HG02840 (cell line): ENCODE measurements around the gene STUB1.

Experiments used
- ATAC-seq: cut with Tn5 transposase; IDR thresholded peaks from one replicate; pipeline ENCODE4 v1.9.1; 2021; ENCODE audit warnings: mild to moderate bottlenecking, moderate library complexity, moderate number of reproducible peaks; ENCODE audit not compliant: unreplicated experiment, low FRiP score

STUB1 gene

DNA sequence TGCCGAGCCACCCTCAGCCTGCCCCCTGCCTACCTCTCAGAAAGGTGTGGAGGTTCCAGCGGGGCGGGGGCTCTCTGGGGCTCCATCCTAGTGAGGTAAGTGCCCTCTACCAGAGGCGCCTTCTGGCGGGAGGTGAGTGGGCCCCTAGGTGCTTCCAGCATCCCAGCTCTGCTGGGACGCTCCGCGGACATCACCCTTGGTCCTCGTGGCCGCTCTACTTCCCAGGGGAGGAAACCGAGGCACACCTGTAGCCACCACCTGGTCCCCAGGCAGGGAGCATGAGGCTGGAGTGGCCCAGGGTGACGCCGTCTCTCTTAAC, 37.2 kb upstream of the STUB1 start:
- no peak for ATAC-seq

DNA sequence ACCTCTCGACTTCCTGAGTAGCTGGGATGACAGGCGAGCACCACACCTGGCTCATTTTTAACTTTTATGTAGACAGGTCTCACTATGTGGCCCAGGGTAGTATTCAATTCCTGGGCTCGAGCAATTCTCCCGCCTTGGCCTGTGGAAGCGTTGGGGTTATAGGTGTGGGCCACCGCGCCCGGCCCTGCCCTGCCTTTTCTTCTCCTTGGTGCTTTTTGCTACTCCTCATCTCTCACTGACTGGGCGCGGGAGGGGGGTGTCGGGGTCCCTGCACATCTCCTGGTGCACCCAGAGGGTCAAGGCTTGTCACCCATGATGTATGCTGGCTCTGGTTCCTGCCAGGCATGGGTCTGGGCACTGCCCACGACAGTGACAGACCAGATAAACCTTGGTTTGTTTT, 35.7 kb upstream of the STUB1 start:
- no peak for ATAC-seq

DNA sequence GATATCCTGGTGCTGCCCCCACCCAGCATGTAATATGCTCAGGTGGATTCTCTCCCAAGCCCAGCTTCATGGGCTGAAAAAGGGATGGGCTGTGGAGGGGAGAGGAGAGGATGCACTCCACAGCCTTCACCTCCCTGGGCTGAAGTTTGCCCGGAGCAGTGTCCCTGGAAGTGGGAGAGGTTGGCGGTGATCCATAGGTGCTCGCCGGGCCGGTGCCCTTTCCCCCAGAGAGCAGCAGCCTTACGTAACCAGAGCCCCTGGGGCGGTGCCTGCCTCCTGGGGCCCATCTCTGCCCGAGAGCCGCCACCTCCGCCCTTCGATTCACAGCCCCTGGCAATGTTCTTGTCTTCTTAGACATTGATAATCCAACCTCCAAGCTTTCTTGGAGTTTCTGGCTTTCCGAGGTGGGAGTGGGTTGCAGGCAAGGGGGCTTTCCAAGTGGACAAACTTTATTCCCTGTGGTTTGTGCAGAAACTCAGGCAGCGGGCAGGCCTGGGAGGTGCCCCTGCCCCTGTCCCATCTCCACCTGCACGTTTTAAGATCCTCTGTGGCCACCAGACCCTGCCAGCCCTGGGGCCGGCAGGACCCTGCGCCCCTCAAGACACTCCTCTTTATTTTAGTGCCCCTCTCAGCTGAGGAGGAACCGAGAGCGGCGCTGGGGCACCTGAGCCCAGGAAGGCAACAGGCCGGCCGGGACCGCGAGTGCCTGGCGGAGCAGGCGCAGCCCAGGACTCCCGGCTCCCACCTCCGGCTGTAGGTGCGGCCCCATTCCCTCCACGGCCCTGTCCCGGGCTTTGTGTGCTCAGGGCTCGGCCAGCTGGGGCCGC, 34.1 kb upstream of the STUB1 start:
- no peak for ATAC-seq

DNA sequence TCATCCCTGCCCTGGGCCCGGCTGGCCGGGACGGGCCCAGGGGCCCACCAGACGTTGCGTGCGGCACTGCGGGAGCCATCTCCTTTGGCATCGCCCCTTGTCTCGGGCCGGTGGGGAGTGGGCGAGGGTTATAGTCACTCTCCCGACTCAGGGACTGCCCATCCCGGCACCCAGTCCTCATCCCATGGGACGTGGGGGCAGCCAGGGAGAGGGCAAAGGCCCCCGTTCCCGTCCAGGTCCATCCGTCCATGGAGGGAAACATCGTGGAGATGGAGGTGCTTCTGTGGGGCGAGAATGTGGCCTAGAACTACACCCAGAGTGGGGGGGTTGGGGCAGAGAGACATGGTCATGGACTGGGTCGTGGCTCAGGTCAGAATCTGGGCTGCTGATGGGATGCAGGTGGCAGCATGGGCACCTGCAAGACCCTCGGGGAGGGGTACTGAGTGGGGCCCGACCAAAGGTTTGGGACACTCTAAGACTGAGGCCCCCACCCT, 33.5 kb upstream of the STUB1 start:
- no peak for ATAC-seq

DNA sequence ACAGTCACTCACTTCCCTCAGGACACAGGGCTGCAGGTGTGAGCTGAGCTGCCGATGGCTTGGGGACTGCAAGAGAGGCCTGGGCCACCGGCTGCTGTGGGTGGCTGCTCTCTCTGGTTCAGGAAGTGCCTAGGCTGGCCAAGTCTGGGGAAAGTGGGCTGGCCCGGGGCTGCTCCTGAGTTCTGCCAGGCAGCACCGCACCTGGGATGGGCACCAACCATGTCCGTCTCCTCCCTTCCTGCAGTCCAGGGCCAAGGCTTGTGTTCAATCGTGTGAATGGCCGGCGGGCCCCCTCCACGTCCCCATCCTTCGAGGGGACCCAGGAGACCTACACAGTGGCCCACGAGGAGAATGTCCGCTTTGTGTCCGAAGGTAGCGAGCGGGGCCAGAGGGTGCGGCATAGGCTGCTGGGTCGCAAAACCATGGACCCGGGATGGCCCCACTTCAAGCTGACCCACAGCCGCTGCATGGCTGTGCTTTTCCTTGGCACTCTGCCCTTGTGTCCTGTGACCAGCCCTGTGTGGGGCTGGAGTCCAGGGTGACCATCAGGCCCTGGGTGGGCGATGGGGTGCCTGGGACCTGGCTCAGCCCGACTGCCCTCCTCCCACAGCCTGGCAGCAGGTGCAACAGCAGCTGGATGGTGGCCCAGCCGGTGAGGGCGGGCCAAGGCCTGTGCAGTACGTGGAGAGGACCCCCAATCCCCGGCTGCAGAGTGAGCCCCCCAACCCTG, 32.9 kb upstream of the STUB1 start:
- ATAC-seq = no peak

DNA sequence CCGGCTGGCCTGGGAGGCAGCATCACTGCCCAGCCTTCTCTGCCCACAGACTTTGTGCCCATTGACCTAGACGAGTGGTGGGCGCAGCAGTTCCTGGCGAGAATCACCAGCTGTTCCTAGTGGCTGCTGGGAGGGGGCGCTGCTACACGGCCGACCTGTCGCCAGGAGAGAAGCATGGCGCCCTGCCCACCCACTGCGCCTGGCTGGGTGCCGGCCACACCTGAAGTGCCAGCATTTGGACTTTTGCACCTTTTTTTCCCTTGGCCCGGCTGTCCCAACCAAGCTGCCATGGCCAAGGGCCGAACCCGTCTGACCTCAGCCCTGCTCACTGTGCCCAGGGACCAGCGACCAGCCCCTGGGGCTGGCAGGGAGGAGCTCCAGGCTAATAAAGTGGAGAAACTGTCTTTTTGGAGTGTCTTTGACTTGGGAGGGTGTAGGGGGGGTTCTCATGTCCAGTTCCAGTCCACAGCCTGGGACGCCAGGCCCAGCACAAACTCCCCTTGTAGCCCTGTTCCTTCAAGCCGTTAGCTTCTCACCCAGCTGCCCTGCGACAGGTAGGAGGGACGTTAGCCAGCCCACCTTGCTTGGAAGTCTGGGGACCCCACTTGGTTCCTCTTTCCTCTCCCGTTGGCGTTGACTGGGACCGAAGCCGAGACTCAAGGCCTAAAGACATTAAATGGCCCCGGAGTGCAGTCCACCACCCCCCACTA, 32.0 kb upstream of the STUB1 start:
- ATAC-seq = no peak

DNA sequence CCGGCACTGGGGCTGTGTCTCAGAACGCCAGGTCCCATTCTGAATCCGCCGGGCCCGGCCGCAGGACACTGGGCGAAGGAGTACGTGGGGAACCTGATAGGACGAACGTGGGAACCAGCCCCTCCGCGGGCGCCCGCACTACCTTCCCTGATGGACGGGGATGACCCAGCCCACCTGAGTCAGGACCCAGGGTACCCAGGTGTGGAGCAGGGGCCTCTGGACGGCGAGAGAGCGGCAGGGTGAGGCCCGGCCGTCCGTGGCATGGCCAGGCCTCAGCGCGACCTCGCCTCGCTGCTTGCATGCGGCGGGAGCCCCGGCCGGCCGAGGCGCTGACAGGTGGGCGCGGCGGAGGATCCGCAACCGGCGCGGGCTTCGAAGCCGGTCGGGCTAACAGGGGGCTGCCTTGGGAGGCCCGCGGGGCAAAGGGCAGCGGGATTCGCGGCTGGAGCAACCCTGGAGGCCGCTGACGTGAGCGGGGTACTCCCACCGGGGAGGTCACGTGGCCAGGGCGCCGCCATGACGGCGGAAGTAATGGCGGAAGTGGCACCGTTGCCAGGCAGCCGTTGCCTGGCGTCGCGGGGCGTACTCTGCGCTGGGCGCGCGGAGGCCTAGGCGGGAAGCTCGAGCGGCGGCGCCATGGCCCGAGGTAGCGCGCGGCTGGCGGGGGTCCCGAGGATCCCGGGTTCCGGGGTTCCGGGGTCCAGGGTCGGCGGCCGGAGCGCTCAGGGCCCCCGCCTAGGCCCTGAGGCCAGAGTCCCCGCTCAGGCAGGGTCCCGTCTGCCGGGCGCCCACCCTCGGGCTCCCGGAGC, 31.2 kb upstream of the STUB1 start, which contains the start of gene WDR90:
TSS of gene WDR90 (plus strand) at position 585 of the 809 bp plus-strand sequence. CDS start at position 637, 52 bp downstream.
- ATAC-seq = peak; percentile 72

DNA sequence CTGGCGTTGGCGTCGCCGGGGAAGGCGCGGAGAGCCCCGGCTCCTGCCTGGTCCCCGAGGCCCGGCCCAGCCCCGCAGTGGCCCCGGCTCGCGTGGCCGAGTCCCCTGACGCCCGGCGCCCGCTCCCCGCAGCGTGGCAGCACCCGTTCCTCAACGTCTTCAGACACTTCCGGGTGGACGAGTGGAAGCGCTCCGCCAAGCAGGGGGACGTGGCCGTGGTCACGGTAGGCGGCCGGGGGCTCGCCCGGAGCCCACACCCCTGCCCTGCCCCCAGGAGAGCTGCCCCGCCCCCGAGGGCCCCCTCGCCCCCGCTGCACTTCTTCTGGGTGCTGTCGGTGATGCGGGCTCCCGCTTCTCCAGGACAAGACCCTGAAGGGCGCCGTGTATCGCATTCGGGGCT, 30.6 kb upstream of the STUB1 start:
- no peak for ATAC-seq

DNA sequence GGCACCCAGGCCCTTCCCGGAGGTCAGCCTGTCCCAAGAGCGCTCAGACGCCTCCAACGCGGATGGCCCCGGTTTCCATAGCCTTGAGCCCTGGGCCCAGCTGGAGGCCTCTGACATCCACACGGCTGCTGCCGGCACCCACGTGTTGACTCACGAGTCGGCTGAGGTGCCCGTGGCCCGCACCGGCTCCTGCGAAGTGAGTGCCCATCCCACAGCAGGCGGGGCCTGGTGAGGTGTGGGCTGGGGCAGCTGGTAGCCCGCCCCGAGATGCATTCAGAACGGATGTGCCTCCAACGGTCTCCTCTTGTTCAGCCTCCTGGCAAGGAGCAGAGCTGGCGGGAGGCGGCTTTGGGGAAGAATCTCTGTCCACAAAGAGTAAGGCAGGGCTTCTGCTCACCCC, 28.4 kb upstream of the STUB1 start:
- ATAC-seq = no peak

DNA sequence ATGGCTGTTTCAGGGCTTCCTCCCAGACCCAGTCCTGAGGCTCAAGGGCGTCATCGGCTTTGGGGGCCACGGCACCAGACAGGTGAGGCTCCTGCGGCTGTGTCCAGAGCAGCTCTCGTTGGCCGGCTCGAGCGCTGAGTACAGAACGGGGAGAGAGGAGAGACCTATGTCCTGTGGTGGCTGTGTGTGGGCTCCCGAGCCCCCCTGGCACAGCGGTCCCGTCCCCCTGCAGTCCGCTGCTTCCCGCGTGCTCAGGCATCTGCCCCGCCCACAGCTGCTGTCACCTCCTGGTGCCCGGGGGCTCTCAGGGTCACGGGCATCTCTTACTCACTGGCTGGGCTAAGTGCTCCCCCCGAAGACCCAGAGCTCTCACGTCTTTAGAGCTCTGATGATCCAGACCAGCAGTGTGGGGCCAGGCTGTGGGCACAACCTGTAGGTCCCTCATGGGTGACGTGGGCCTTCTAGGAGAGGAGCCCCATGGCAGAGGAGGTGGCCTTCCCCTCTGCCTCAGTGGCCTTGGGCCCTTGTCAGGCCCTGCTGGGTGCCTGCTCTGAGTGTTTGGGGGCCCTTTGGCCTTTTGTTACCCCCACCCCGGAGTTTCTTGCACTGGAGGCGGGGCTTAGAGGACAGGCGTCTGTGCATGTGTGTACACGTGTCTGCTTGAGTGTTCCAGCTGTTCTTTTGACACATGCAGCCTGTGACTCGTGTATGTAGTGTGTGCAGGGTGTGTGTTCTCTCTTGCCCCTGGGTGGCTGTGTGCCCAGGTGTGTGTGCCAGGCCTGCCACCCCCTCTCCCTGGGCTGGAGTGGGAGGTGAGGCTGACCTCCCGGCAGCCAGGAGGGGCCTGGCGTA, 27.5 kb upstream of the STUB1 start:
- ATAC-seq = no peak

DNA sequence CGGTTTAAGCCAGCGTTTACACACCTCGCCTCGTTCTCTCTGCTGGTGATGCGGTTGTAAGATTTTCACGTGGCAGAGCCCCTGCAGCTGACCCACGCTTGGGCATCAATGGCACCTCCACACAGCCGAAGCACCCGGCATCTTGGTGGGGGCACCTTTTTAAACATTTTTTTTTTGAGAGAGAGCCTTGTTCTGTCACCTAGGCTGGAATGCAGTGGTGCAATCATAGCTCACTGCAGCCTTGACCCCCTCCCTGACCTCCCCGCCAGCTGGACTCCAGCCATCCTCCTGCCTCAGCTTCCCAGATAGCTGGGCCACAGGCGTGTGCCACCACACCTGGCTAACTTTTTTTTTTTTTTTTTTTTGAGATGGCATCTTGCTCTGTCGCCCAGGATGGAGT, 26.2 kb upstream of the STUB1 start:
- ATAC-seq = no peak

DNA sequence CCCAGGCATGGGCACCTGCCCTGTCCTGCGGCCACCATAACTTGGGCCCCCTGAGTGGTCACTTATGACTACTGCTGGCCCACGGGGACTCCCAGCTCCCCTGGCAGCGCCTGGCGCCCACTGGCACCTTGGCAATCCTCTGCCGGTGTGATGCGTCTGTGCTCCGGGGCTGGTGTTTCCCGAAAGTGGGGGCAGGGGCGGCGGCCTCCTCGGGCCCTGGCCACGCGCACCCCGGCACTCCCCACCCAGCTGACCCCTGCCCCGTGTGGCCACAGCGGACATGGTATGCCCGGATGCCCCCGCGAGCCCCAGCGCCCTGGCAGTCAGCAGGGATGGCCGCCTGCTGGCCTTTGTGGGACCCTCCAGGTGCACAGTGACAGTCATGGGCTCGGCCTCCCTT, 22.7 kb upstream of the STUB1 start:
- ATAC-seq = no peak

DNA sequence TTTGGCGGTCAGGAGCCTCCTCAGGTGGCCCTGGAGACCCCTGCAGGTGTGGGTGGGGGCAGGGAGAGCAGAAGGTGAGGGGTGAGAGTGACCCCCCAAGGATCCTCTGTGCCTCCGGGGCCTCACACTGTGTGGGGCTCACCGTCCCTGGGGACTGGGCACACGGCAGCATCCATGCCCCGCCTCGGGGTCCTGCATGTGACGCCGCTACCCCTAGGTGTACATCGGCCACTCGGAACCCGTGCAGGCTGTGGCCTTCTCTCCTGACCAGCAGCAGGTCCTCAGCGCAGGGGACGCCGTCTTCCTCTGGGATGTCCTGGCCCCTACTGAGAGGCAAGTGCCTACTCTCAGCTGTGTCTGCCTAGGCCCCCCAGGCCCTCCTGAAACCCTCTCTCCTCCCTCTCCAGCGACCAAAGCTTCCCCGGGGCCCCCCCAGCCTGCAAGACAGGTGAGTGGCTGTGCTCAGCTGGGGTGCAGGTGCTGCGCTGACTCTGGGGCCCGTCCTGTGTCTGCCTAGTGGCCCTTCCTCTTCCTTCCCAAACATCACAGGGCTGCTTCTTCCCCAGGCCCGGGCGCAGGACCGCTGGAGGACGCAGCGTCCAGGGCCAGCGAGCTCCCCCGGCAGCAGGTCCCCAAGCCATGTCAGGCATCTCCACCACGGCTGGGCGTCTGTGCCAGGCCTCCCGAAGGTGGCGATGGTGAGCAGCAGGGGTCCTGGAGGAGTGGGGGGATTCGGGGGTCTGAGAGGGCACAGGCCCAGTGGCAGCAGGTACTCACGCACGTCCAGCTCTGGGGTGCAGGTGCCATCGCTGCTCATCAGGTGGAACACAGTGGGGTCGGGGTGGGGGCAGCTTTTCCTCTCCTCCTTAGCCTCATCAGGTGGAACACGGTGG, 21.3 kb upstream of the STUB1 start:
- no peak for ATAC-seq

DNA sequence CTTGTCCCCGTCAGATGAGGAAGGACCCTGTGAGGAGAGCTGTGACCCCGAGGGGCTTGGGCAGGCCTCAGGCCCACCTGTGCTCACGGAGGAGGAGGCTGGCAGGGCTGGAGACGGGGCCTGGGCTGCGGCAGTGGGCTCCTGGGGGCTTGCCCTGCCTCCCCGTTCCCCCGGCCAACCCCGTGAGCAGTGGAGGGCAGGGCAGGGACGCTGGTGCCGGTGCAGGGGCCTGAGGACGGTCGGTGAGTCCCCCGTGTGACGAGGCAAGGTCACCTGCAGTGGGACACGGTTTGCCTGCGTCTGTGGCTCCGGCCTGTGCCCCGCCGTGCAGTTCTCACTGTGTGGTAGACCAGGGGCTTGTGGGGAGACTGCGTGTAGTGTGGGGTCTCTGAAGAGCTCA, 20.6 kb upstream of the STUB1 start:
- no peak for ATAC-seq

DNA sequence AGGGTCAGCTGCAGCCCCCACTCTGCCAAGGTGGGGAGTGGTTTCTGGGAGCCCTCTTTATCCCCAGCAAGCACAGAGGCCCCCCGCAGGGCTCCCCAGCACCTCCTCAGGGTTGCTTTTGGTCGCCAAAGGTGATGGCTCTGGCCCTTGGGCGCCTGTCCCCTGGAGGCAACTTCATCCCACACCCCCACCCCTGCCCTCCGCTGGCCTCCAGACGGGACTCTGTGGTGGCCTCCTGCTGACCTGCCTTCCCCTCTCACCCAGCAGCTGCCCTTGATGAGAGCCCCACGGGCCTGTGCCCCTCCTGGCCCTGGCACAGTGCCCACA, 20.1 kb upstream of the STUB1 start:
- no peak for ATAC-seq

DNA sequence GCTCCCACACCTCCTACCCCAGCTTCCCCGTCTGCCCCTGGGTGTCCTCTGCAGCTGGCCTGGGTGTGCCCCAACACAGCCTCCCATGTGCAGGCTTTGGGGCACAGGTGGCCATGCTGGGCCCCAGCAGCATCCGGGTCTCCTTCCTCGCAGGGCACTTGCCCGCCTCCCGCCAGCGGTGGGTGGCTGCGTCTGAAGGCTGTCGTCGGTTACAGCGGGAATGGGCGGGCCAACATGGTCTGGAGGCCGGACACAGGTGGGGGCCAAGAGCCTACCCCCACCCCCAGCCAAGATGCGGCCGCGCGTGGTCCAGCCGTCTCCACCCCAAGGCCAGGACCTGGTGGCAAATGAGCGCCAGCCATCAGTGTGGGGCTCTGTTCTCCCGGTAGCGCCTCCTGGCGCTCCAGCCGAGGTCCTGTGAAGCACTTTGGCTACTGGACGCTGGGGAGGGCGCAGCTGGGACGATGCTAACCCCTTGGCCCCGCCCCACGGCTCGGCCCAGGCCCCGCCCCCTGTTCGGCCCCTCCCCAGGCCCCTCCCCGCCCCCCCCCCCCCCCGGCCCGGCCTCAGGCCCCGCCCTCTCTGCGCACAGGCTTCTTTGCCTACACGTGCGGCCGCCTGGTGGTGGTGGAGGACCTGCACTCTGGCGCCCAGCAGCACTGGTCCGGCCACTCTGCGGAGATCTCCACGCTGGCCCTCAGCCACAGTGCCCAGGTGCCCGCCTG, 19.6 kb upstream of the STUB1 start:
- ATAC-seq = no peak

DNA sequence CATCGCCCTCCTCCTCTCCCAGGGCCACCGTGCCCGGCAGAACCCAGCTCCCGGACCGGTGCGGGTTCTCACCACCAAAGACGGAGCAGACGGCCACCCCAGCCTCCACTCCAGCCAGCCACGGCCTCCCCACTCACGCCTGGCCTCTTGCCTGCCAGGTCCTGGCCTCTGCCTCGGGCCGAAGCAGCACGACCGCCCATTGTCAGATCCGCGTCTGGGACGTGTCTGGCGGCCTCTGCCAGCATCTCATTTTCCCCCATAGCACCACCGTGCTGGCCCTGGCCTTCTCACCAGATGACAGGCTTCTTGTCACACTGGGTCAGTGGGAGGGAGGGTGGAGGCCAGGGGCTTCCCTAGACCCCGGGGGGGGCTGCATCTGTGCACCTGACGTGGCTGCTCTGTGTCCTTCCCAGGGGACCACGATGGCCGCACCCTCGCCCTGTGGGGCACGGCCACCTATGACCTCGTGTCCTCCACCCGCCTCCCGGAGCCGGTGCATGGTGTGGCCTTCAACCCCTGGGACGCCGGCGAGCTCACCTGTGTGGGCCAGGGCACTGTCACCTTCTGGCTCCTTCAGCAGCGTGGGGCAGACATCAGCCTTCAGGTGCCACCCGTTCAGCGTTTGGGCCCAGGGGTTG, 18.9 kb upstream of the STUB1 start:
- ATAC-seq = no peak

DNA sequence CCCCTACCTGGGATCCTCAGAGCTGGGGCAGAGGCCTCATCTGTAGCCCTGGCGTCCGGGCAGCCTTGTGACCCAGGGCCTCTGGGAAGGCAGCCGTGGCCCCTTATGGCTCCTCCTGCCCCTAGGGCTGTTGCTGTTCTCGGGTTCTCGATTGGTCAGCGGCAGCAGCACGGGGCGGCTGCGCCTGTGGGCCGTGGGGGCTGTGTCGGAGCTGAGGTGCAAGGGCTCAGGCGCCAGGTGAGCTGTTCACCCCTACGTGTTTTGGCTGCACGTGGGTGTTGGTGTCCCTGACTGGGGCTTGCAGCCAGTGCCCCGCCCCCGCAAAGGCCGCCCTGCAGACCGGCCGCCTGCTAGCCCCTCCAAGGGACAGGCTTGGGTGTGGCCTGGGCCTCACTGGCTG, 18.1 kb upstream of the STUB1 start:
- no peak for ATAC-seq
